K562 (cell line): ENCODE measurements around the gene TJP3. TPM values are rescaled to one million over a fixed set of nuclear protein-coding genes. Genes with fewer than 3 reads are reported as not detected.
A peak's percentile ranks its signal among the peaks of the same experiment; 100 is the strongest.

ENCODE experiments used
- CHD2 ChIP-seq: IDR thresholded peaks from 2 replicates; pipeline ENCODE4 v1.6.1; 2011; ENCODE audit warnings: low read depth, low read length
- CTBP1 ChIP-seq: fragments of 450-650 bp; IDR thresholded peaks from 2 replicates; pipeline ENCODE4 v1.6.1; 2016; ENCODE audit warnings: borderline replicate concordance
- EGR1 ChIP-seq: fragments of 450-650 bp; conservative IDR thresholded peaks from 2 replicates; pipeline ENCODE4 v1.6.1; 2017; ENCODE audit warnings: mild to moderate bottlenecking
- GABPA ChIP-seq: fragments of 200-800 bp; sonication (Bioruptor generic); conservative IDR thresholded peaks from 2 replicates; pipeline ENCODE4 v1.6.1; 2016; ENCODE audit warnings: low read depth, missing genetic modification characterization, missing compliant biosample characterization
- HINFP ChIP-seq: fragments of 450-650 bp; conservative IDR thresholded peaks from 2 replicates; pipeline ENCODE4 v1.6.1; 2016; ENCODE audit warnings: missing genetic modification characterization, low read depth, mild to moderate bottlenecking, control low read depth, missing compliant biosample characterization
- MTA1 ChIP-seq: fragments of 450-650 bp; IDR thresholded peaks from 2 replicates; pipeline ENCODE4 v1.6.1; 2017; ENCODE audit warnings: borderline replicate concordance
- NFIC ChIP-seq: fragments of 450-650 bp; IDR thresholded peaks from 2 replicates; pipeline ENCODE4 v1.6.1; 2017; ENCODE audit warnings: mild to moderate bottlenecking, inconsistent platforms
- RFX1 ChIP-seq: fragments of 450-650 bp; IDR thresholded peaks from 2 replicates; pipeline ENCODE4 v1.6.1; 2016; ENCODE audit warnings: mild to moderate bottlenecking, moderate library complexity
- SIN3A ChIP-seq, 2 experiments: fragments of 150-350 bp in 1 of 2; IDR thresholded peaks; 2 replicates each; pipeline ENCODE4 v1.6.1; 2011 to 2016; ENCODE audit warnings: borderline replicate concordance in 2 of 2, low read depth in 2 of 2, low read length in 2 of 2, mild to moderate bottlenecking in 2 of 2, moderate library complexity in 2 of 2; ENCODE audit not compliant: control insufficient read depth in 1 of 2
- SIX5 ChIP-seq, 2 experiments: IDR thresholded peaks; 2 replicates each; pipeline ENCODE4 v1.6.1; 2011; ENCODE audit warnings: low read length in 2 of 2, borderline replicate concordance in 1 of 2, low read depth in 1 of 2, mild to moderate bottlenecking in 1 of 2, moderate library complexity in 1 of 2; ENCODE audit not compliant: insufficient read depth in 1 of 2
- THAP12 ChIP-seq: fragments of 250-450 bp; sonication (Bioruptor Pico); IDR thresholded peaks from 2 replicates; pipeline ENCODE4 v1.9.0; 2021; ENCODE audit warnings: mild to moderate bottlenecking, inconsistent platforms
- TOE1 ChIP-seq, 2 experiments: fragments of 450-650 bp in 1 of 2; sonication (generic) in 1 of 2; formaldehyde crosslinking in 1 of 2; IDR thresholded peaks; 2 replicates each; pipeline versions ENCODE4 v1.7.1 to v1.8.0; 2016 to 2022; ENCODE audit warnings: borderline replicate concordance in 2 of 2, mild to moderate bottlenecking in 2 of 2, antibody characterized with exemption in 1 of 2, inconsistent platforms in 1 of 2, low read depth in 1 of 2, missing genetic modification reagents in 1 of 2, moderate library complexity in 1 of 2
- ZSCAN32 ChIP-seq: fragments of 450-650 bp; formaldehyde crosslinking; IDR thresholded peaks from 2 replicates; pipeline ENCODE4 v1.4.0; 2020; ENCODE audit warnings: mild to moderate bottlenecking, moderate library complexity
- polyA plus RNA-seq, 8 experiments: library from polyadenylated mRNA; depleted of rRNA in 4 of 8; stranded (reverse) in 5 of 8; unstranded in 3 of 8; fragments of >200 nt; fragmentation: Nextera tagmentation in 2 of 8; fragmentation: Illumina TruSeq in 1 of 8; extraction: Ambion mirVana in 2 of 8; extraction: Trizol in 1 of 8; gene quantifications; 2 replicates each; pipeline versions ENCODE4 v1.2.1 to v1.2.3, GENCODE V29; 2011 to 2014; ENCODE audit warnings: inconsistent platforms in 1 of 8, missing spikeins in 1 of 8
- total RNA-seq, 7 experiments: library from RNA; depleted of rRNA in 6 of 7; stranded (reverse); fragments of >200 nt in 6 of 7; fragmentation: Illumina TruSeq in 2 of 7; extraction: Trizol in 2 of 7; gene quantifications; 2 replicates each; pipeline versions ENCODE4 v1.2.1 to v1.2.3, GENCODE V29; 2011 to 2021; ENCODE audit warnings: low replicate concordance in 1 of 7
- TF ChIP-seq, protein P1 (sequence below), 2 experiments: fragments of 250-450 bp in 1 of 2; fragments of 450-650 bp in 1 of 2; sonication (Bioruptor Pico) in 1 of 2; IDR thresholded peaks; 2 replicates each; pipeline versions ENCODE4 v1.6.1 to v1.8.0; 2016 to 2021; ENCODE audit warnings: mild to moderate bottlenecking in 2 of 2, moderate library complexity in 2 of 2, missing compliant biosample characterization in 1 of 2, missing genetic modification characterization in 1 of 2

Gene TJP3
- total and polyA plus RNA-seq, 9 of the 15 experiments (the other 6 are each of a cell fraction or from before 2014, with no cell fraction given), result 0.11 to 2.4 (median 0.57) TPM; not detected in 1

DNA sequence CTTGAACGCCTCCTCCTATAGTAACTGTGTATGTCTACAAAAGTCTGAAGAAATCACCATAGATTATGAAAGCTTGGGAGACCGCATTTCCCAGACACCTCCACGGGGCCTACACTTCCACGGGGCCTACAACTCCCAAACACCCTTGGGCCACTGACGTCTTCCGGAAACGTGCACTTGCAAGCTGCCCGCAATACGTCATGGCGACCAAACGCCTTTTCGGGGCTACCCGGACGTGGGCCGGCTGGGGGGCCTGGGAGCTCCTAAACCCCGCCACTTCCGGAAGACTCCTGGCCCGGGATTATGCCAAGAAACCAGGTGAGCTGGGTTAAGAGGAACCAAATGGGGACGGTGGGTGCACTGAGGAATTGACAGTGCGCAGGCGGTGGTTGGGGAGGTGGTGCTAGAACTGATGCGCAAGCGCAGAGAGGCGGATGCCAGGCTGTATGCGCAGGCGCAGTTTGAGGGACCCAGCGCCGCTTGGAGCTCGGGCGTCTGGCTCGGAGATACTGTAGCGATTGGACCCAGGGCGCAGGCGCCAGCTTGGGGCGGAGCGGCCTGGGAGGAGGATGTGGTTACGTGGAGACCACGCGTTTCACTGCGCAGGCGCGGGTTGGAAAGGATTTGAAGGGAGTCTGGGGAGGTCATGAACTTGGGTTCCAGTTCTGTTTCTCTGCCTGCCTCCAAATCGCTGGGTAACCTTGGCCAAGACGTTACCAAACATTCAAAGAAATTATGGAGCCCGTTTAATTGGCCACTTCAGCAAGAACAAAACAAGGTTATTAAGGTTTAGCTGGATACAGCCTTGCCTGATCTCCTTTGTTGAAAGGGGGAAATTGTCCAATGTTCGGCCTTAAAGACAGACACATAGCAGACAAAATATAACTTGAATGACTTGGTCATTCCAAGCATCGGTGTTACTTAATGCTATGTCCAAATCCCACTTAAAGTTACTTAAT lies 54.6 kb downstream of the TJP3 start, which contains the start of gene MRPL54 (continued):
- 0 out of 2 replicates have a peak, but pooled peaks have one; percentile 32 for TF ChIP-seq NFIC
- TF ChIP-seq HINFP (tag), result no peak
- 0 out of 2 replicates have a peak, but pooled peaks have one; percentile 10 for TF ChIP-seq ZSCAN32
- peak; percentile 22; the same call in 1 of the 2 replicates for TF ChIP-seq MTA1
- TF ChIP-seq CTBP1, result peak; percentile 20; the same call in 1 of the 2 replicates
- TF ChIP-seq, protein P1, sequence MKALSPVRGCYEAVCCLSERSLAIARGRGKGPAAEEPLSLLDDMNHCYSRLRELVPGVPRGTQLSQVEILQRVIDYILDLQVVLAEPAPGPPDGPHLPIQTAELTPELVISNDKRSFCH (CRISPR knock-in tag; IDR thresholded peaks at IDR 0.05), result no peak
- TF ChIP-seq, protein P1 (tag; IDR thresholded peaks at IDR 0.05), result 0 out of 2 replicates have a peak, but pooled peaks have one; percentile 16
- TF ChIP-seq SIX5 (IDR thresholded peaks at IDR 0.05; ENCODE audit: borderline replicate concordance in 1 of 2, insufficient read depth in 1 of 2, low read depth in 1 of 2, low read length in 2 of 2), result peak; percentile 78 to 80
- peak; percentile 65; the same call in 1 of the 2 replicates for TF ChIP-seq THAP12 (CRISPR knock-in tag)
- peak; percentile 65; the same call in 1 of the 2 replicates for TF ChIP-seq EGR1
- TF ChIP-seq CHD2, result 0 out of 2 replicates have a peak, but pooled peaks have one; percentile 21
- peak; percentile 92 for TF ChIP-seq GABPA (tag)
- TF ChIP-seq SIN3A (IDR thresholded peaks at IDR 0.05; ENCODE audit: borderline replicate concordance in 2 of 2, control insufficient read depth in 1 of 2, low read depth in 2 of 2, low read length in 2 of 2), result peak; percentile 65 to 84; a peak in 3 of 4 replicates
- TF ChIP-seq RFX1, result peak; percentile 91
- peak; percentile 8; the same call in 1 of the 2 replicates for TF ChIP-seq TOE1 (IDR thresholded peaks at IDR 0.05; ENCODE audit: borderline replicate concordance)
- no peak for TF ChIP-seq TOE1 (CRISPR knock-in tag; IDR thresholded peaks at IDR 0.05; ENCODE audit: borderline replicate concordance, low read depth)
- TF ChIP-seq, all 486 proteins: peak for 141
